ENCODE results near the gene KBTBD12. TPM values are rescaled to one million over a fixed set of nuclear protein-coding genes. Genes with fewer than 3 reads are reported as not detected.
A peak's percentile ranks its signal among the peaks of the same experiment; 100 is the strongest.
"Not testable (repeated sequence)": the region's sequence is repeated elsewhere in the genome, so short reads cannot be mapped to it uniquely, and the experiment has no call there.

Gene KBTBD12
- total RNA-seq, 1 experiment from 2014 or later: not detected

GRCh38 chr3:127894481-127894880, 20.6 kb upstream of the KBTBD12 start:
- Histone ChIP-seq H3K36me3 (no peaks in the 10 kb centered on the region), H3K9me3 (peaks cover 23% of the 10 kb centered on the region), H3K27me3 (no peaks in the 10 kb centered on the region), H3K4me3 (no peak overlapping the region)
- DNase-seq: no peak

GRCh38 chr3:127899200-127899599, 15.8 kb upstream of the KBTBD12 start:
- no peak for DNase-seq
- Histone ChIP-seq H3K27me3 (no peaks in the 10 kb centered on the region), H3K9me3 (peaks cover 5% of the 10 kb centered on the region), H3K36me3 (no peaks in the 10 kb centered on the region), H3K4me3 (no peak overlapping the region)

GRCh38 chr3:127899766-127900165, 15.3 kb upstream of the KBTBD12 start:
- no peaks in the 10 kb centered on the region for H3K36me3 ChIP-seq
- no peaks in the 10 kb centered on the region for H3K27me3 ChIP-seq
- no peak for DNase-seq
- peaks cover 5% of the 10 kb centered on the region for H3K9me3 ChIP-seq
- no peak overlapping the region for H3K4me3 ChIP-seq

GRCh38 chr3:127900536-127900935, 14.5 kb upstream of the KBTBD12 start:
- Histone ChIP-seq H3K9me3 (peaks cover 5% of the 10 kb centered on the region), H3K27me3 (0 out of 2 replicates have a peak, but pooled peaks cover 4% of the 10 kb centered on the region), H3K4me3 (no peak overlapping the region), H3K36me3 (no peaks in the 10 kb centered on the region)
- DNase-seq: no peak

- Histone ChIP-seq H3K4me3 (no peak overlapping the region), H3K36me3 (no peaks in the 10 kb centered on the region), H3K9me3 (no peaks in the 10 kb centered on the region), H3K27me3 (0 out of 2 replicates have a peak, but pooled peaks cover 4% of the 10 kb centered on the region)
- DNase-seq: no peak
Observed at GRCh38 chr3:127902486-127902885, 12.5 kb upstream of the KBTBD12 start.

GRCh38 chr3:127903611-127904375, 11.2 kb upstream of the KBTBD12 start:
- Histone ChIP-seq H3K36me3 (no peaks in the 10 kb centered on the region), H3K27me3 (0 out of 2 replicates have a peak, but pooled peaks cover 4% of the 10 kb centered on the region), H3K9me3 (no peaks in the 10 kb centered on the region), H3K4me3 (no peak overlapping the region)
- no peak for DNase-seq

- Histone ChIP-seq H3K9me3 (no peaks in the 10 kb centered on the region), H3K36me3 (no peaks in the 10 kb centered on the region), H3K27me3 (0 out of 2 replicates have a peak, but pooled peaks cover 4% of the 10 kb centered on the region), H3K4me3 (no peak overlapping the region)
- DNase-seq: no peak
Observed at GRCh38 chr3:127905556-127905955, 9.5 kb upstream of the KBTBD12 start.

- DNase-seq, H3K27me3 ChIP-seq, H3K9me3 ChIP-seq, H3K36me3 ChIP-seq, H3K4me3 ChIP-seq: not testable (repeated sequence)
Observed at GRCh38 chr3:127906653-127907052, 8.4 kb upstream of the KBTBD12 start.

GRCh38 chr3:127908202-127908601, 6.8 kb upstream of the KBTBD12 start:
- H3K9me3 ChIP-seq: no peaks in the 10 kb centered on the region
- H3K27me3 ChIP-seq: 0 out of 2 replicates have a peak, but pooled peaks cover 4% of the 10 kb centered on the region
- no peak overlapping the region for H3K4me3 ChIP-seq
- DNase-seq: no peak
- H3K36me3 ChIP-seq: no peaks in the 10 kb centered on the region

GRCh38 chr3:127908951-127909350, 6.1 kb upstream of the KBTBD12 start:
- H3K36me3 ChIP-seq: no peaks in the 10 kb centered on the region
- H3K9me3 ChIP-seq: peaks cover 3% of the 10 kb centered on the region
- H3K27me3 ChIP-seq: 0 out of 2 replicates have a peak, but pooled peaks cover 4% of the 10 kb centered on the region
- H3K4me3 ChIP-seq: no peak overlapping the region
- no peak for DNase-seq

- DNase-seq: no peak
- H3K4me3 ChIP-seq: no peak overlapping the region
- no peaks in the 10 kb centered on the region for H3K36me3 ChIP-seq
- 0 out of 2 replicates have a peak, but pooled peaks cover 4% of the 10 kb centered on the region for H3K27me3 ChIP-seq
- peaks cover 5% of the 10 kb centered on the region for H3K9me3 ChIP-seq
Observed at GRCh38 chr3:127909646-127910045, 5.4 kb upstream of the KBTBD12 start.

- DNase-seq: peak; percentile 49
Observed at GRCh38 chr3:127911421-127911931, 3.6 kb upstream of the KBTBD12 start.

GRCh38 chr3:127913841-127914240, 1.2 kb upstream of the KBTBD12 start:
- H3K4me3 ChIP-seq, H3K36me3 ChIP-seq, H3K27me3 ChIP-seq, DNase-seq, H3K9me3 ChIP-seq: not testable (repeated sequence)

More at GRCh38 chr3:127911421-127911931, 3.6 kb upstream of the KBTBD12 start:
- H3K27me3 ChIP-seq: no peaks in the 10 kb centered on the region
- H3K9me3 ChIP-seq: peaks cover 5% of the 10 kb centered on the region
- H3K4me3 ChIP-seq: no peak overlapping the region
- H3K36me3 ChIP-seq: no peaks in the 10 kb centered on the region

- Histone ChIP-seq H3K9me3 (peaks cover 5% of the 10 kb centered on the region), H3K4me3 (peak overlapping the region; percentile 30), H3K36me3 (no peaks in the 10 kb centered on the region), H3K27me3 (no peaks in the 10 kb centered on the region)
- no peak for DNase-seq
Observed at GRCh38 chr3:127914584-127914983, 448 bp upstream of the KBTBD12 start.

- DNase-seq: no peak
- Histone ChIP-seq H3K36me3 (no peaks in the 10 kb centered on the region), H3K4me3 (no peak overlapping the region), H3K27me3 (no peaks in the 10 kb centered on the region), H3K9me3 (peaks cover 5% of the 10 kb centered on the region)
Observed at GRCh38 chr3:127915937-127916493, 983 bp downstream of the KBTBD12 start.

- Histone ChIP-seq H3K27me3 (no peaks in the 10 kb centered on the region), H3K9me3 (no peaks in the 10 kb centered on the region), H3K4me3 (no peak overlapping the region), H3K36me3 (no peaks in the 10 kb centered on the region)
- DNase-seq: no peak
Observed at GRCh38 chr3:127920738-127921137, 5.7 kb downstream of the KBTBD12 start.

- H3K4me3 ChIP-seq: no peak overlapping the region
- H3K9me3 ChIP-seq: no peaks in the 10 kb centered on the region
- H3K27me3 ChIP-seq: no peaks in the 10 kb centered on the region
- DNase-seq: no peak
- no peaks in the 10 kb centered on the region for H3K36me3 ChIP-seq
Observed at GRCh38 chr3:127923611-127924010, 8.6 kb downstream of the KBTBD12 start.

- Histone ChIP-seq H3K4me3 (no peak overlapping the region), H3K27me3 (no peaks in the 10 kb centered on the region), H3K36me3 (no peaks in the 10 kb centered on the region), H3K9me3 (no peaks in the 10 kb centered on the region)
- DNase-seq: no peak
Observed at GRCh38 chr3:127925384-127925783, 10.4 kb downstream of the KBTBD12 start.
